Psoas muscle (tissue), 8 donors: ENCODE data around the gene CUX1. TPM values are rescaled to one million over a fixed set of nuclear protein-coding genes. Genes with fewer than 3 reads are reported as not detected.

ENCODE experiments used
- ATAC-seq, 4 donors: fragments of 200-7000 bp; cut with Tn5 transposase; one replicate each; pipeline ENCODE4 v1.9.1; 2020; ENCODE audit warnings: moderate library complexity in 3 of 4, mild to moderate bottlenecking in 2 of 4
- DNase-seq, 2 donors: peaks; one replicate each; pipeline ENCODE4 v3.0.0-alpha.2; 2020
- H3K27ac ChIP-seq: fragments of 200-600 bp; one replicate; pipeline ENCODE4 v1.8.0; 2022
- H3K27me3 ChIP-seq, 3 donors: fragments of 200-600 bp in 1 of 3; one replicate each; pipeline versions ENCODE4 v1.6.1 to v1.8.0; 2013 to 2022; ENCODE audit warnings: low read length in 2 of 3, mild to moderate bottlenecking in 2 of 3, moderate library complexity in 1 of 3; ENCODE audit not compliant: insufficient read depth in 3 of 3
- H3K36me3 ChIP-seq, 2 donors: fragments of 200-600 bp in 1 of 2; one replicate each; pipeline versions ENCODE4 v1.6.1 to v1.8.0; 2013 to 2022; ENCODE audit warnings: low read depth in 1 of 2, mild to moderate bottlenecking in 1 of 2, moderate library complexity in 1 of 2; ENCODE audit not compliant: insufficient read depth in 1 of 2
- H3K4me1 ChIP-seq: fragments of 200-600 bp; one replicate; pipeline ENCODE4 v1.8.0; 2022
- H3K4me3 ChIP-seq: fragments of 200-600 bp; one replicate; pipeline ENCODE4 v1.8.0; 2022; ENCODE audit warnings: mild to moderate bottlenecking
- H3K9me3 ChIP-seq: fragments of 200-600 bp; one replicate; pipeline ENCODE4 v1.8.0; 2022
- WGBS, 3 donors: extraction: QIAGEN DNeasy Blood & Tissue Kit; methylation state at CpG; one replicate each; pipeline versions ENCODE4 v1.1.6 to v1.1.7; 2013; 5-methylcytosine and 5-hydroxymethylcytosine counted together
- intact Hi-C, 2 donors: fragments of 100-400 bp; cut with DNase I; formaldehyde crosslinking; loops; one replicate each; pipeline versions ENCODE4 v1.11.0 to v1.14.2; 2022
- polyA plus RNA-seq, 3 donors: library from polyadenylated mRNA; stranded (reverse); fragments of 200-250 nt; gene quantifications; one replicate each; pipeline ENCODE4 v1.2.3, GENCODE V29; 2013
- total RNA-seq, 4 donors: library from RNA; stranded (reverse); fragmentation: NEBNext Ultra II Directional in 2 of 4; extraction: Animal tissue kit (Norgen Biotek cat#: 25700) in 2 of 4; gene quantifications; one replicate each; pipeline versions ENCODE4 v1.2.1 to v1.2.4, GENCODE V29; 2021 to 2023
- TF ChIP-seq, protein P1 (sequence below): fragments of 200-600 bp; IDR thresholded peaks from one replicate; pipeline ENCODE4 v1.8.0; 2022; ENCODE audit warnings: antibody characterized with exemption
- donor health status: healthy with polysubstance abuse.
- donor health status: DM: no; HTN: no; CAD: no; lungs with moderate emphysema.
- donor health status: Bipolar disorder and iron deficiency.
- donor health status: healthy.
- donor health status: DM: yes; HTN: yes; CAD: no.
- donor health status: DM: no; HTN: no; CAD: no.
- donor health status: DM: no; HTN: no; CAD: no.
- donor health status: DM: yes; HTN: yes; CAD: no.

CUX1 gene
- total and polyA plus RNA-seq, 7 donors = 12.5 to 95.6 (median 72.4) TPM

DNA sequence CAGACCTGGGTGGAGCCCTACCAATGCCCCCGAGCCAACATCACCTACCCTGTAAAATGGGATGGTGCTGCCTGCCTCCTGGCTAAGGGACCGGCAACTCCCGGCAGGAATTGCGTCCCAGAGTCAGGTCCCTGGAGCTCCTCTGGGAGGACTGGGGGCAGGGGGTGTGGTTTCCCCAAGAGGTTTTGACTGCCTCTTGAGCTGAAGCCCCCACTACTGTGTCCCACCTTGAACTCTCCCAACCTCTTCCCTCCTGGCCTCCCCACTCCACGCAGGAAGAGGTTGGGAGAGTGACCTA lies 470.5 kb downstream of the CUX1 start:
- peak overlapping the region; percentile 78 for H3K27ac ChIP-seq
- H3K4me1 ChIP-seq = peaks cover 27% of the 10 kb centered on the region
- intact Hi-C loops = no loop called here

DNA sequence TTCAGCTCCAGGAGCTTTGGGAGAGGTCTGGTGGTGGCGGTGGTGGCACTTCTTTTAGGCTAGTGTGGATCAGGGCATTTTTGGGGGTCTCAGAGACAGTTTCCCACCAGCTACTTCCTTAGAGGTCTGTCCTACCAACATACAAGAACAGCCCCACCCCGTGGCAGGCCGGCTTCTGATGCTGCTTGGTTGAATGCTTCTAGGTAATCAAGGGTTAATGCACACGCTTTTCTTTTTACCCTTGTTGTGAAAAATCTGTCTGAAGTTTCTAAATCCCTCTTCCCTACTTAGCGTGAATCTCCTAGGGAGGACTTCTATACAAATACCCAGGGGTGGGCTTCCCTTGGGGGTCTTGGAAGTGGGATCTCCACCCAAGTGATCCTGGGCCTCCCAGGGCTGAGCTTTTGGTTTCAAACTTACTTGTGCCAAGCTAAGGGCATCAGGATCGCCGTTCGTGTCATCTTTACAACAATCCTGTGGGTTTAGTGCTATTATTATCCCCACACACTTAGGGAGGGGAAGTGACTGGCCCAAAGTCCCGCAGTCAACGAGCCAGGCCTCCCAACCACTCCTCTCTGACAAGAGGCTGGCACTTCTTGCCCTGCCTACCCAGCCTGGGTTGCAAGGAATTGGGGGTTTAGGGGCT lies 471.0 kb downstream of the CUX1 start:
- Histone ChIP-seq H3K4me1 (peaks cover 27% of the 10 kb centered on the region), H3K36me3 (no peaks in the 10 kb centered on the region), H3K27ac (peak overlapping the region; percentile 78), H3K27me3 (no peaks in the 10 kb centered on the region), H3K9me3 (no peaks in the 10 kb centered on the region), H3K4me3 (peak overlapping the region; percentile 81)
- DNase-seq (no peak), ATAC-seq (peak in 1 of 4 donors; percentile 16)
- 25 to 41% (median 29%) methylated on average over 10 of the region's 10 CpGs for WGBS, 3 donors
- intact Hi-C loops = no loop called here
- TF ChIP-seq, protein P1, sequence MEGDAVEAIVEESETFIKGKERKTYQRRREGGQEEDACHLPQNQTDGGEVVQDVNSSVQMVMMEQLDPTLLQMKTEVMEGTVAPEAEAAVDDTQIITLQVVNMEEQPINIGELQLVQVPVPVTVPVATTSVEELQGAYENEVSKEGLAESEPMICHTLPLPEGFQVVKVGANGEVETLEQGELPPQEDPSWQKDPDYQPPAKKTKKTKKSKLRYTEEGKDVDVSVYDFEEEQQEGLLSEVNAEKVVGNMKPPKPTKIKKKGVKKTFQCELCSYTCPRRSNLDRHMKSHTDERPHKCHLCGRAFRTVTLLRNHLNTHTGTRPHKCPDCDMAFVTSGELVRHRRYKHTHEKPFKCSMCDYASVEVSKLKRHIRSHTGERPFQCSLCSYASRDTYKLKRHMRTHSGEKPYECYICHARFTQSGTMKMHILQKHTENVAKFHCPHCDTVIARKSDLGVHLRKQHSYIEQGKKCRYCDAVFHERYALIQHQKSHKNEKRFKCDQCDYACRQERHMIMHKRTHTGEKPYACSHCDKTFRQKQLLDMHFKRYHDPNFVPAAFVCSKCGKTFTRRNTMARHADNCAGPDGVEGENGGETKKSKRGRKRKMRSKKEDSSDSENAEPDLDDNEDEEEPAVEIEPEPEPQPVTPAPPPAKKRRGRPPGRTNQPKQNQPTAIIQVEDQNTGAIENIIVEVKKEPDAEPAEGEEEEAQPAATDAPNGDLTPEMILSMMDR = no peak

More for the DNA sequence above, 470.5 kb downstream of the CUX1 start:
- TF ChIP-seq, protein P1 = no peak
- no peaks in the 10 kb centered on the region for H3K9me3 ChIP-seq
- no peak for DNase-seq
- H3K36me3 ChIP-seq = no peaks in the 10 kb centered on the region
- no peak for ATAC-seq
- H3K4me3 ChIP-seq = peak overlapping the region; percentile 81
- H3K27me3 ChIP-seq = no peaks in the 10 kb centered on the region
- 7 to 13% (median 8%) methylated on average over 5 of the region's 5 CpGs for WGBS, 3 donors

DNA sequence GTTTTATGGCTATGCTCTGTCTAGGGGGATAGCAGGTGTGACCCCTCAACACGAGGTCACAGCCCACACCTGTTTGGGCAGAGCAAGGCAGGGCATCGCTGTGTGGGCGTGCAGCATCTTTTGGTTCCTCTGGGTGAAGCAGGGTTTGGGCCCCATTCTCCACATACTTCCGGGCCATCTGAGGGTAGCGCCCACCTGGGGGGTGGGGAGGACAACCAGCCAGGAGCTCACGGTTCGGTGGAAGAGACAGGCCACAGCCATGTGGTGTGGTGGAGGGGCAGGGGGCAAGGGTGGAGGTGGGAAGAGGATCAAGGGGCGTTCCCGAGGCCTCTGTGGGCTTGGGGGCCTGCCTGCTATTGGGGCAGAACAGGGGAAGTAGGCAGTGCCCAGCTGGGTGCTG lies 471.6 kb downstream of the CUX1 start:
- Histone ChIP-seq H3K4me3 (no peak overlapping the region), H3K4me1 (peaks cover 27% of the 10 kb centered on the region), H3K27ac (no peak overlapping the region), H3K27me3 (no peaks in the 10 kb centered on the region), H3K36me3 (no peaks in the 10 kb centered on the region), H3K9me3 (no peaks in the 10 kb centered on the region)
- intact Hi-C loops = no loop called here
- 64 to 76% (median 71%) methylated on average over 9 of the region's 9 CpGs for WGBS, 3 donors
- TF ChIP-seq, protein P1 = no peak
- no peak for DNase-seq
- ATAC-seq = no peak

DNA sequence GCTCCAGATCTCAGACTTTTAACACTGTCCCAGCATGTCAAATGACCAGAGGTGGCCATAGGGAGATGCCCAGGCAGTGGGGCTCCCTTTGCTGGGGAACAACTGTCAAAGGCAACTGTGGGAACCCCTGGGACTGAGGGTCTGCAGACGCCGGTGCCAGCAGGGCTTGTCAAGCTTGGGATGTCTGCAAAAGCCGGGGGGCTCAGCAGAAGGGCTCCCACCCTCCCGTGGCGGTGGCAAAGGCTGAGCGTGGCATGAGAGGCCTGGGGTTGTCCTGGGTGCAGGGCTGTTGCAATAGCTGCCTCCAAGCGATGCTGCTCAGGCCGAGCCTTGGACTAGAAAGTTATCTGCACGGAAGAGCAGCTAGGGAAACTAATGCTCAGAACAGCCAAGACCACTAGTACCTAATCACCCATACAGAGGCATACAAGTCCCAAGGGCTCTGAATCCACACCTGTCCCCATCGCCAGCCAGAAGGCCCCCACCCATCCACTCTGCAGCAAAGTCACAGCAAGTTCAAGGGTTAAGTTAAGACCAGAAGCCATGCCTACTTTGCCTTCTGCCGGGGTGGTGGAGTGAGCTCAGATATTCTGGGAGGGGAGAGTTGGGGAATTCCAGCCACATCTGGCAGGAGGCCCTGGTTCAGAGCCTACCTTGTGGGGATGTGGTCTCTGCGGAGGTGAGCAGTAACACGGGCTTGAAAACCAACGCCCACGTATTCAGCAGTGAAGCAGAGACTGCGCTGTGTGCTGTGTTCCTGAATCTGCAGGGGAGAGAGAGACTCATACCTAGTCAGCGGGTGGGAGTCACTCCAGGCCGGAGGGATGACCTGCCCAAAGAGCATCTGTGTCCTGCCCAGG lies 473.9 kb downstream of the CUX1 start:
- Histone ChIP-seq H3K9me3 (no peaks in the 10 kb centered on the region), H3K4me3 (no peak overlapping the region), H3K36me3 (no peaks in the 10 kb centered on the region), H3K27me3 (no peaks in the 10 kb centered on the region), H3K4me1 (peaks cover 30% of the 10 kb centered on the region), H3K27ac (no peak overlapping the region)
- TF ChIP-seq, protein P1 = no peak
- 67 to 72% (median 71%) methylated on average over 15 to 18 of the region's 18 CpGs for whole genome bisulfite sequencing, 3 donors
- DNase-seq (no peak), ATAC-seq (no peak)
- intact Hi-C loops = no loop called here
